Measurements from ENCODE around the gene RAD51B. TPM values are rescaled to one million over a fixed set of nuclear protein-coding genes. Genes with fewer than 3 reads are reported as not detected.
"Not testable (repeated sequence)": the region's sequence is repeated elsewhere in the genome, so short reads cannot be mapped to it uniquely, and the experiment has no call there.

RAD51B gene
- total and polyA plus RNA-seq, 2 experiments from 2014 or later, result 11.7 to 17.8 TPM

GRCh38 chr14:68660495-68660894 lies 840.9 kb downstream of the RAD51B start:
- Histone ChIP-seq H3K4me3 (no peak overlapping the region), H3K4me1 (ENCODE audit: low read depth) (peaks cover 36% of the 10 kb centered on the region), H3K36me3 (no peaks in the 10 kb centered on the region), H3K27me3 (no peaks in the 10 kb centered on the region), H3K9me3 (ENCODE audit: low read depth) (no peaks in the 10 kb centered on the region), H3K27ac (no peak overlapping the region)
- DNase-seq (ENCODE audit: low read depth in 1 of 2, low spot score in 1 of 2), result no peak
- no peak for TF ChIP-seq CTCF (IDR thresholded peaks at IDR 0.05; ENCODE audit: low read depth, low read length)

- Histone ChIP-seq H3K9me3 (ENCODE audit: low read depth) (no peaks in the 10 kb centered on the region), H3K36me3 (no peaks in the 10 kb centered on the region), H3K27ac (peak overlapping the region; percentile 61), H3K27me3 (no peaks in the 10 kb centered on the region), H3K4me1 (ENCODE audit: low read depth) (peaks cover 38% of the 10 kb centered on the region), H3K4me3 (no peak overlapping the region)
- DNase-seq (ENCODE audit: low read depth in 1 of 2, low spot score in 1 of 2), result peak in 1 of 2 donors; percentile 85
- no peak for TF ChIP-seq CTCF (IDR thresholded peaks at IDR 0.05; ENCODE audit: low read depth, low read length)
Observed at GRCh38 chr14:68661226-68662225, 841.9 kb downstream of the RAD51B start.

- Histone ChIP-seq H3K27ac (peak overlapping the region; percentile 61), H3K4me3 (no peak overlapping the region), H3K9me3 (ENCODE audit: low read depth) (no peaks in the 10 kb centered on the region), H3K4me1 (ENCODE audit: low read depth) (peaks cover 41% of the 10 kb centered on the region), H3K27me3 (no peaks in the 10 kb centered on the region), H3K36me3 (no peaks in the 10 kb centered on the region)
- DNase-seq (ENCODE audit: low read depth in 1 of 2, low spot score in 1 of 2), result no peak
- no peak for TF ChIP-seq CTCF (IDR thresholded peaks at IDR 0.05; ENCODE audit: low read depth, low read length)
Observed at GRCh38 chr14:68662392-68662791, 842.8 kb downstream of the RAD51B start.

- Histone ChIP-seq H3K27ac (peak overlapping the region; percentile 61), H3K4me1 (ENCODE audit: low read depth) (peaks cover 41% of the 10 kb centered on the region)
- DNase-seq (ENCODE audit: low read depth in 1 of 2, low spot score in 1 of 2), result not testable (repeated sequence)
Observed at GRCh38 chr14:68662826-68663225, 843.2 kb downstream of the RAD51B start.

GRCh38 chr14:68663385-68664076 lies 844.0 kb downstream of the RAD51B start:
- no peak for TF ChIP-seq CTCF (IDR thresholded peaks at IDR 0.05; ENCODE audit: low read depth, low read length)
- Histone ChIP-seq H3K9me3 (ENCODE audit: low read depth) (no peaks in the 10 kb centered on the region), H3K27ac (peak overlapping the region; percentile 61), H3K27me3 (no peaks in the 10 kb centered on the region), H3K4me1 (ENCODE audit: low read depth) (peaks cover 41% of the 10 kb centered on the region), H3K36me3 (no peaks in the 10 kb centered on the region), H3K4me3 (no peak overlapping the region)
- peak in 1 of 2 donors; percentile 64 for DNase-seq (ENCODE audit: low read depth in 1 of 2, low spot score in 1 of 2)

More at GRCh38 chr14:68662826-68663225, 843.2 kb downstream of the RAD51B start:
- H3K36me3 ChIP-seq; H3K4me3 ChIP-seq; H3K9me3 ChIP-seq (ENCODE audit: low read depth); H3K27me3 ChIP-seq: not testable (repeated sequence)
